Progenitor cell of endocrine pancreas (in vitro differentiated cells): Measurements from ENCODE around the gene RBPMS2. TPM values are rescaled to one million over a fixed set of nuclear protein-coding genes. Genes with fewer than 3 reads are reported as not detected.

Source experiments
- DNase-seq: peaks from one replicate; pipeline ENCODE4 v3.0.0; 2021; ENCODE audit warnings: low spot score; ENCODE audit not compliant: unreplicated experiment
- H3K27ac Mint-ChIP-seq: 2 replicates; pipeline ENCODE4 v1.8.0; 2021; ENCODE audit warnings: mild to moderate bottlenecking, moderate library complexity, mixed read lengths
- H3K27me3 Mint-ChIP-seq: 2 replicates; pipeline ENCODE4 v1.8.0; 2021; ENCODE audit warnings: mixed read lengths
- H3K36me3 Mint-ChIP-seq: 2 replicates; pipeline ENCODE4 v1.8.0; 2022; ENCODE audit warnings: mixed read lengths; ENCODE audit not compliant: insufficient read depth
- H3K4me1 Mint-ChIP-seq: 2 replicates; pipeline ENCODE4 v1.8.0; 2021; ENCODE audit warnings: low read depth, mixed read lengths
- H3K4me3 Mint-ChIP-seq: 2 replicates; pipeline ENCODE4 v1.8.0; 2021; ENCODE audit warnings: low read depth, mild to moderate bottlenecking, moderate library complexity, mixed read lengths
- H3K9me3 Mint-ChIP-seq: 2 replicates; pipeline ENCODE4 v1.8.0; 2021; ENCODE audit warnings: low read depth, mixed read lengths
- CTCF ChIP-seq: fragments of 200-600 bp; sonication (generic); IDR thresholded peaks from one replicate; pipeline ENCODE4 v1.5.0; 2021; ENCODE audit warnings: antibody characterized with exemption, mild to moderate bottlenecking; ENCODE audit not compliant: unreplicated experiment
- total RNA-seq: library from RNA; stranded (reverse); gene quantifications from 2 replicates; pipeline ENCODE4 v1.2.1, GENCODE V29; 2021

The RBPMS2 gene
- total RNA-seq, 1 donor from 2014 or later: 39.8 TPM

- Mint-ChIP-seq H3K4me3 (no peak overlapping the region), H3K4me1 (no peaks in the 10 kb centered on the region), H3K27ac (no peak overlapping the region), H3K9me3 (no peaks in the 10 kb centered on the region), H3K36me3 (peaks cover 16% of the 10 kb centered on the region), H3K27me3 (no peaks in the 10 kb centered on the region)
- TF ChIP-seq CTCF: no peak
- DNase-seq: no peak
Observed at GRCh38 chr15:64717130-64717529, 58.3 kb downstream of the RBPMS2 start.

- DNase-seq: no peak
- TF ChIP-seq CTCF: no peak
- Mint-ChIP-seq H3K27ac (no peak overlapping the region), H3K36me3 (peaks cover 16% of the 10 kb centered on the region), H3K27me3 (no peaks in the 10 kb centered on the region), H3K9me3 (no peaks in the 10 kb centered on the region), H3K4me1 (no peaks in the 10 kb centered on the region), H3K4me3 (no peak overlapping the region)
Observed at GRCh38 chr15:64716452-64716851, 58.9 kb downstream of the RBPMS2 start.

- Mint-ChIP-seq H3K27ac (peak overlapping the region; percentile 37), H3K4me1 (no peaks in the 10 kb centered on the region), H3K27me3 (no peaks in the 10 kb centered on the region), H3K9me3 (no peaks in the 10 kb centered on the region), H3K36me3 (peaks cover 13% of the 10 kb centered on the region), H3K4me3 (no peak overlapping the region)
- no peak for TF ChIP-seq CTCF
- DNase-seq: no peak
Observed at GRCh38 chr15:64713592-64713991, 61.8 kb downstream of the RBPMS2 start.

GRCh38 chr15:64712353-64712752 is 63.0 kb downstream of the RBPMS2 start:
- no peak for TF ChIP-seq CTCF
- Mint-ChIP-seq H3K9me3 (no peaks in the 10 kb centered on the region), H3K4me3 (no peak overlapping the region), H3K27me3 (no peaks in the 10 kb centered on the region), H3K36me3 (peaks cover 12% of the 10 kb centered on the region), H3K4me1 (no peaks in the 10 kb centered on the region), H3K27ac (no peak overlapping the region)
- no peak for DNase-seq

- H3K27me3 Mint-ChIP-seq: no peaks in the 10 kb centered on the region
- H3K9me3 Mint-ChIP-seq: no peaks in the 10 kb centered on the region
- no peak overlapping the region for H3K4me3 Mint-ChIP-seq
- peaks cover 2% of the 10 kb centered on the region for H3K4me1 Mint-ChIP-seq
- peaks cover 10% of the 10 kb centered on the region for H3K36me3 Mint-ChIP-seq
- H3K27ac Mint-ChIP-seq: no peak overlapping the region
- TF ChIP-seq CTCF: no peak
- no peak for DNase-seq
Observed at GRCh38 chr15:64710676-64711428, 64.5 kb downstream of the RBPMS2 start.
